GM19099 (cell line): ENCODE measurements around the gene ADD3.

Source experiments
- POLR2A ChIP-seq: IDR thresholded peaks from 3 replicates; pipeline ENCODE4 v1.6.1; 2011; ENCODE audit warnings: low read depth; ENCODE audit not compliant: insufficient read length; ENCODE audit errors: extremely low read depth

Gene ADD3

DNA sequence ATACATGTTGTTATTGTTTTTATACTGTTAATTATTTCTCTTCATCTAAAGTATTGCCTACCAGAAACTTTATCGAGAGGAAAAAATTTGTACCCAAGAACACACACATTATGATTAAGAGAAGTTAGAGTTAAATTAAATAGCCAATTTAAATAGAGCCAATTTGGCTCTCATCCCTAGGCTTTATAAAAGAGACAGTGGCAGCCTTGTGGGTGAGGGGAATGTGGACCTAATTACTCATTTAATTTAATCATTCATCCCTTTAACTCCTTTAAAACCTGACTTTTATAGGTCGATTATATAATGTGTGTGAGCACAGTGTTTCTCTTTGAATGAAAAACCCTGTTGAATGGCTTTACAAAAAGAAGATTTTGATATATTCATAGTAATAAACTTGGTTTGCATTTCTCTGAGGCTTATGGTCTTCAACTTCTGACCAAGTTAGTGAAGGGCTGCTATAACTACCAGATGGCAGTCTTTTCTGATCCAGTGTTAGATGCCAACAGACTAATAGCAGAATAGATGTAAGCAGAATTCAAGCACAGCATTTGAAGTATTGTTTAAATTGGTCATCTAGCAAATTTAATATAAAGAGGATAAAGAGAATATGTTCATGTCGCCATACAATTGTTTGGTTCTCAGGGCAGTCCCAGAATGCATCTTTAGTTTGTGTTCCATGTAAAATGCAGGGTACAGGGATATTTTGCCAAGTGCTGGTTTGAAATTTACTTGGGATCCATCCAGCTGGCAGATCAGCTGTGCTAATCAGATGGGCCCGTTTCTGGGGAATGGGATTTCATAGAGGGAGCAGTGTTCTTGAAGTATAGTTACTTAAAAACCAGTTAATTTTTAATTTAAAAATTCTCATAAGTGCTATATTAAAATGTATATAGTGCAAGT lies 25.3 kb downstream of the ADD3 start:
- no peak for TF ChIP-seq POLR2A

GRCh38 chr10:110033701-110034235 lies 26.0 kb downstream of the ADD3 start:
- no peak for TF ChIP-seq POLR2A

DNA sequence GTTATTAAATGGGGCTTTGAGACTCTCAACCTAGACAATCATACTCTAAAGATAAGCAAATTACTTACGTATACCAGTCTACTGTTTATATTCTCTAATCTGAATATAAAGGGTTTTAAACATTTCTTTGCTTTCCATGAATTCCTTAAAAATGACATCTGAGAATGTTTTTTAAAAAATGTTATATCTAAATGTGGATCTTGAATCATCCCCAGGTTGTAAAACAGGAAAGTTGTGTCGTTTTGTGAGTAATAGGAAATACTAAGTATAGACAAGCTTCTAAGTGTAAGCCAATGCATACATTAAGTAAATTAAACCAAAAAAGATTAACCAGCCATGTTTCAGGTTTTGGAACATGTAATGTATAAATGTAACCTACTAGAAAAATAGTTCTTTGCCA lies 26.8 kb downstream of the ADD3 start:
- no peak for TF ChIP-seq POLR2A

GRCh38 chr10:110035070-110035921 lies 27.5 kb downstream of the ADD3 start:
- no peak for TF ChIP-seq POLR2A

DNA sequence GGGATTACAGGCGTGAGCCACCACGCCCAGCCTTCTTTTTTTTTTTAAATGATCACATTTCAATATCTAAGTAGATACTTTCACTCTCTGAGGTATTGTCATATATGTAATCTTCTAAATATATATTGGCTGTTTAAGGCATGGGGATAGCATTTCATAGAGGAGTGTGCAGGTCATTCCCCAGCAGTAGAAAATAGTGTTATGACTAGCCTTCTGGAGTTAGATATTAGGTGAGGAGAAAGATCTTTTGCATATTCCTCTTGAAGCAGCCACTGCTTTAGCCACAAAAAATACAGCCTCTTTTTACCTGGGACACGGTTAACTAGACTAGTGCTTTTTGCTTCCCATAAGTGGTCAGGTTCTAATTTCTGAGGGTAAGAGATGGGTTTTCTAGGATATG lies 28.9 kb downstream of the ADD3 start:
- no peak for TF ChIP-seq POLR2A

GRCh38 chr10:110039254-110039653 lies 31.5 kb downstream of the ADD3 start:
- no peak for TF ChIP-seq POLR2A

GRCh38 chr10:110040108-110040507 lies 32.3 kb downstream of the ADD3 start:
- TF ChIP-seq POLR2A = no peak

DNA sequence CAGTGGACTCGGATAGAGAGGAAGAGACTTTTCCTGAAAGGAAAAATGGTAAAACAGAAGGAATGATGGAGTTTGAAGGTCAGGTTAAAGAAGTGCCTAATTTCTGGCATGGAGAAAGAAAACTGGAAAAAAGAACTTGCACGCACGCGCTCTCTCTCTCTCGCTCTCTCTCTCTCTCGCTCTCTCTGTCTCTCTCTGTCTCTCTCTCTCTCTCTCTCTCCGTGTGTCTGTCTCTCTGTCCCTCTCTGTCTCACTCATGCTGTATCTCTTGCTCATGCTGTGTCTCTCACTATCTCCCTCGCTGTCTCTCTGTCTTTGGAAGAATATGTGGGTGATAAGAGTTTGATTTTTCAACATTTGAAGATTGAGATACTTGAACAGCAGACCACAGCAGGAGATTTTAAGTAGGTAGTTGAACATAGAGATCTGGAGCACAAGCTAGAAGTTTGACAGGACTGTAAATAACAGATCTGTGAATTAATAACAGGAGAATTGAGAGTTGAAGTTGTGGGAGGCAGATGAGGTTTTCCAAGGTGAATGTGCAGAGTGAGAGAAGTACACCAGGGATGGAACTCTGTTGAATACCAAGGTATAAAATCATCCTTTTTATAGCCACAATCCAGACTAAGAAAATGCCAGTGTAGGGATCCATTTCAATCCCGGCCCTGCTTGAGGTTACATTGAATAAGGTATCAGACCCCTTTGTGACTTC lies 33.1 kb downstream of the ADD3 start:
- TF ChIP-seq POLR2A = no peak

DNA sequence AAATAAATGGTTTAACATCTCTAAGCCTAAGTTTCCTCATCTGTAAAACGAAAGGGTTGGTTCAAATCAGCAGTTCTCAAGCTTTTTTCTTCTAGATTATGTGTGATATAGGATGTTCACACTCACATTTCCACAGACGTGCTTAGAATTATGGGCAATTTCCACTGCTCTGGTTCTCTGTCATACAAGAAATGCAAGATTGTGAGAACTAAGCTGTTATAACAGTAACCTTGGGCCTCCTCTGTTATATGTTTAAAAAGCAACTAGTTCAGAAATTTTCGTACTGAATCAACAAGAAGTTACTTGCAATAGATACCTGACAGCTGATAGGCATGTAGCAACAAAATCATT lies 33.7 kb downstream of the ADD3 start:
- TF ChIP-seq POLR2A = no peak

DNA sequence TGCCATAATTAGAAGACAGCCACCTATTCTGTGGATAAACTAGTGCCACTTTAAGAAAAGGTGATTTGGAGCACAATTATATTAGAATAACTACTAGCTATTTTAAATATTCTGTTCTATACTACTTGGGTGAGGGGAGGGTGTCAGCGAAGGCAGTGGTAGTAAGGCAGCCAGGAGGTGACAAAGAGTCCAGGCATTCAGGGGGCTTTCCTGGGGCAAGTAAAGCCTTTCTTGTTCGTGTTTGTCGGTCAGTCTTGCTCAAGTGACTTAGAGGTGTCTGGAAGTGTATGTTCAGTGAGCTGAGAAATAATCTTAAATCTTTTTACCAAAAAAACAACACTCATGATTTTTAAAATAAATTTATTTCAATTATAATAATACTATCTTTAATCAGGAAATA lies 34.4 kb downstream of the ADD3 start:
- TF ChIP-seq POLR2A = no peak

DNA sequence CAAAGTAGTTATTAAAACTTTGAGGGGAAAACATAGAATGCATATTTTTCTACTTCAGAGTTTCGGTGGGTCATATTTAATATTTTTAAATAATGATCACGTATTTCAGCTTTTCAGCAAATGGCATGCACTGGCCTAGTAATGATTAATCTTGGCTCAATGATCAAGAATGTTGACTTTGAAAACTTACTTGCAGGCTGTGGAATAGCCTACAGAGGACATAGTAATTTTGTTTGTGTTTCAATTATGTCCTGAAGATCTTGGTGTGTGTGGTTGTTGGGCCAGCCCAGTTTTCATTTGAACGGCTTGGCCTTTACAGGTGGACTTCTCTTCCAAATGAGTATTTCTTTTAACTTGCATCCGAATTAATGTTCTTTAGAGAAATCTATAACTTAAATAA lies 35.1 kb downstream of the ADD3 start:
- no peak for TF ChIP-seq POLR2A

- TF ChIP-seq POLR2A = no peak
Observed at GRCh38 chr10:110044681-110045080, 36.9 kb downstream of the ADD3 start.

DNA sequence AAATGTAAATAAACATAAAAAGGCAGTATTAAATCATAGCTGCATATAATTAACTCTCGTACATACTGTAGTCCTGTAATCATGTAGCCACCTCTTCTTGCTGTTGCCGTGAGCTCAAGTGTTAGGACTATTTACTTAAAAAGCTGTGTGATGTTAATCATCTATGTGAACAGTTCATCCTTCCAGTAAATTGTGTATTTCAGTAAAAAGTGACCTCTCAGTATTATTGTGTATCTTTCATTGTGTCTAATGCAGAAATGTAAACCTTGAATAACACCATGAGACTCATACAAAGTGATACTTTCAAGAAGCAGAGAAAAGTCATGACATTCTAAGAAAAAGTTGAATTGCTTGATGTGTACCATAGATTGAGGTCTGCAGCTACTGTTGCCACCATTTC lies 38.0 kb downstream of the ADD3 start:
- TF ChIP-seq POLR2A = no peak

DNA sequence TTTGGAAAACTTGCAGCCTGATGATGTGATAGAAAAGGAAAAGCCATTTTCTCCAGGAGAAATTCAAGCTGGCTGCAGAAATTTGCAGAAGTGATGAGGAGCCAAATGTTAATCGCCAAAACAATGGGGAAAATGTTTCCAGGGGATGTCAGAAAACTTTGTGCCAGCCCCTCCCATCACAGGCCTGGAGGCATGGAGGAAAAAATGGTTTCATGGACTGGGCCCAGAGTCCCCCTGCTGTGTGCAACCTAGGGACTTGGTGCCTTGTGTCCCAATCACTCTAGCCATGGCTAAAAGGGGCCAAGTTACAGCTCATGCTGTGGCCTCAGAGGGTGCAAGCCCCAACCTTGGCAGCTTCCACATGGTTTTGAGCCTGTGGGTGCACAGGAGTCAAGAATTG lies 41.0 kb downstream of the ADD3 start:
- TF ChIP-seq POLR2A = no peak

- TF ChIP-seq POLR2A = no peak
Observed at GRCh38 chr10:110051487-110051886, 43.7 kb downstream of the ADD3 start.
